Measurements from ENCODE around the gene ELMOD2.

The ELMOD2 gene

GRCh38 chr4:140595065-140595464, 71.1 kb downstream of the ELMOD2 start:
- Histone ChIP-seq H3K9ac (ENCODE audit: low read depth, low read length) (no peak overlapping the region), H3K4me1 (ENCODE audit: insufficient read depth, low read length) (no peaks in the 10 kb centered on the region), H3K9me3 (ENCODE audit: insufficient read depth, low read depth, low read length) (no peaks in the 10 kb centered on the region), H3K36me3 (ENCODE audit: insufficient read depth, low read depth, low read length) (no peaks in the 10 kb centered on the region), H3K4me3 (ENCODE audit: low read length) (no peak overlapping the region), H3K27me3 (ENCODE audit: insufficient read depth, low read length) (no peaks in the 10 kb centered on the region), H3K27ac (ENCODE audit: low read length) (no peak overlapping the region)

DNA sequence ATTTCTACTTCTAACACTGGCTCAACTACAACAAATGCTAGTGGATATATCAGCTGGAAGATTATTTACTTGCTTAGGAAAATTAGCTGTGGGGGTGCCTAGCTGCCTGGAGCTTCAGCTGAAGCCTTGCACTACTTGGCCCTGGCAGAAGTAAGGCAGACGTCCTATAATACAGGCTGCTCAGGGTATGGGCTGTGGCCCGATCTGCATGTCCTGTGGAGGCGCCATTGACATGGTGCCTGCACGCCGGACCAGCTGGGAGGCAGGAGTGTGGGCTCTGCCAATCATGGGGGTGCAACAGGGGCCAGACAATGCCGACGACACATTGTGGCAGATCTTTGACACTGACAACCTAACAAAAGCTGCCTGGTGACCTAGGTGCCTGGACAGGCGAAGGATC, 76.4 kb downstream of the ELMOD2 start:
- peaks cover 5% of the 10 kb centered on the region; the same call in 1 of the 2 replicates for H3K4me1 ChIP-seq (ENCODE audit: insufficient read depth, low read length)
- H3K9me3 ChIP-seq (ENCODE audit: insufficient read depth, low read depth, low read length), result no peaks in the 10 kb centered on the region
- no peak overlapping the region for H3K27ac ChIP-seq (ENCODE audit: low read length)
- H3K27me3 ChIP-seq (ENCODE audit: insufficient read depth, low read length), result no peaks in the 10 kb centered on the region
- no peaks in the 10 kb centered on the region for H3K36me3 ChIP-seq (ENCODE audit: insufficient read depth, low read depth, low read length)
- H3K4me3 ChIP-seq (ENCODE audit: low read length), result no peak overlapping the region
- H3K9ac ChIP-seq (ENCODE audit: low read depth, low read length), result no peak overlapping the region

DNA sequence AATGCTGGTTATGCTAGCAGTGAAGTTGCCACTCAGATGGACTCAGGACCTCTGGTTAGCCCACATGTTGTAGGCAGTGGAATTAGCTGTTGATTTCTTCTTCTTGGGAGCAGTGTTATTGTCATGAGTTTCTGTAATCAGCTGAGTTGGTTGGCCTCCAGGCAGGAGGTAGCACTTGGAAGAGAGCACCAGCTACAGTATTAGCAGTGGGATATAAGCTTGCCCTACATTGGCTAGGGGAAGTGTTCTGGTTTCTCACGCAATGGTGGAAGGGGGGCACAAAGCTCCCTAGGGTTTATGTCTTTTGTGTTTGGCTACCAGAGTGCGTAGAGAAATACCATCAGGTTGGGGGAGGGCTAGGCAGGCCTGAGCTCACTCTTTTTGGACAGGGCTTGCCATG, 78.7 kb downstream of the ELMOD2 start:
- no peaks in the 10 kb centered on the region for H3K36me3 ChIP-seq (ENCODE audit: insufficient read depth, low read depth, low read length)
- no peaks in the 10 kb centered on the region for H3K9me3 ChIP-seq (ENCODE audit: insufficient read depth, low read depth, low read length)
- no peak overlapping the region for H3K9ac ChIP-seq (ENCODE audit: low read depth, low read length)
- H3K4me3 ChIP-seq (ENCODE audit: low read length), result no peak overlapping the region
- H3K4me1 ChIP-seq (ENCODE audit: insufficient read depth, low read length), result peaks cover 5% of the 10 kb centered on the region; the same call in 1 of the 2 replicates
- H3K27me3 ChIP-seq (ENCODE audit: insufficient read depth, low read length), result no peaks in the 10 kb centered on the region
- no peak overlapping the region for H3K27ac ChIP-seq (ENCODE audit: low read length)

DNA sequence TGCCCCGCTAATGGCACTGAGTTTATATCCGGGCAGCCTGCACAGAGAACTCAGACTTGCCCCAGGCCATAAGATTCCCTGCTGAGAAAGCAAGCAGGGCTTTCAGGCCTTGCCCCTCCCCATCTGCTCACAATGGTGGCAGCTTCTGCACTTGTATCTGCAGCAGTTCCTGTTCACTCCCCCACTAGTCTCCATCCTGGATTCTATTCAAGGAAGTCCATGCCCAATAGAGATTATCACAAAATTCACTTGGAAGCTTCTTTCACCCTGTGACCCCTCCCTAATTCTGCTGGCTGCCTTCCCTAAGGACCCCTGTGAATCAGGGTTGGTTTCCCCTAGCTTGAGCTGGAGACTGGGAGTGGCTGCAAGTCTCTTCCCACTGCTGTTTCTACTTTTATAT, 79.3 kb downstream of the ELMOD2 start:
- Histone ChIP-seq H3K36me3 (ENCODE audit: insufficient read depth, low read depth, low read length) (no peaks in the 10 kb centered on the region), H3K9ac (ENCODE audit: low read depth, low read length) (no peak overlapping the region), H3K4me3 (ENCODE audit: low read length) (no peak overlapping the region), H3K4me1 (ENCODE audit: insufficient read depth, low read length) (peaks cover 5% of the 10 kb centered on the region; the same call in 1 of the 2 replicates), H3K27me3 (ENCODE audit: insufficient read depth, low read length) (no peaks in the 10 kb centered on the region), H3K9me3 (ENCODE audit: insufficient read depth, low read depth, low read length) (no peaks in the 10 kb centered on the region), H3K27ac (ENCODE audit: low read length) (no peak overlapping the region)

Measured in iPS-20b (cell line).